Measurements from ENCODE around the gene RPUSD2.
A peak's percentile ranks its signal among the peaks of the same experiment; 100 is the strongest.
"Not testable (repeated sequence)": the region's sequence is repeated elsewhere in the genome, so short reads cannot be mapped to it uniquely, and the experiment has no call there.

The RPUSD2 gene

GRCh38 chr15:40565333-40566238, 3.5 kb upstream of the RPUSD2 start:
- no peak for DNase-seq

- DNase-seq, result no peak
These were observed 2.0 kb upstream of the RPUSD2 start for GRCh38 chr15:40567111-40567510.

- no peak for DNase-seq
These were observed 6.0 kb downstream of the RPUSD2 start for GRCh38 chr15:40575113-40575512.

DNA sequence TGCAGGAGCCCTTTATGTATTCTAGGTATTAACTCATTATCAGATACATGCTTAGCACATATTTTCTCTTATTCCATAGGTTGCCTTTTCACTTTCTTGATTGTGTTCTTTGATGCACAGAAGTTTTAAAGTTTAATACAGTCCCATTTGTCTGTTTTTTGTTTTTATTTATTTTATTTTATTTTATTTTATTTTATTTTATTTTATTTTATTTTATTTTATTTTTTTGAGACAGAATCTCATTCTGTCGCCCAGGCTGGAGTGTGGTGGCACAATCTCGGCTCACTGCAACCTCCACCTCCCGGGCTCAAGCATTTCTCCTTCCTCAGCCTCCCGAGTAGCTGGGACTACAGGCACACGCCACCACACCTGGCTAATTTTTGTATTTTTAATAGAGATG, 7.8 kb downstream of the RPUSD2 start:
- not testable (repeated sequence) for DNase-seq

DNA sequence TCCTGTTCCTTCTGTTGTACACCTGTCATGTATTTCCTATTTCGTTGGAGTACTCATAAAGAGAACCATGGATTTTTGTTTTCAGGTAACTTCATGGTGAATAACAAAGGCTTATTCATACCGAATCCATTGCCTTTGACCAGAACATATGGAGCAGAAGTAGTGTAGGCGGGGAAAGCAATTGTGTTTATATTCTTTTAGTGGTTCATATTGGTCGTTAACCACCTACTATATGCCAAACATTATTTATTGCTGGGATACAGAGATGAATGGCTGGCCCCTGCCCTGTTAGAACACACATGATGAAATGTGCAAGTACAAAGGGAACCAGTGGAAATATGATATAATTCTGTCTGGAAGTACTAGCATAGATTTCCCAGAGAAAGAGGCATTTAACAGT, 9.8 kb downstream of the RPUSD2 start:
- DNase-seq, result no peak

DNA sequence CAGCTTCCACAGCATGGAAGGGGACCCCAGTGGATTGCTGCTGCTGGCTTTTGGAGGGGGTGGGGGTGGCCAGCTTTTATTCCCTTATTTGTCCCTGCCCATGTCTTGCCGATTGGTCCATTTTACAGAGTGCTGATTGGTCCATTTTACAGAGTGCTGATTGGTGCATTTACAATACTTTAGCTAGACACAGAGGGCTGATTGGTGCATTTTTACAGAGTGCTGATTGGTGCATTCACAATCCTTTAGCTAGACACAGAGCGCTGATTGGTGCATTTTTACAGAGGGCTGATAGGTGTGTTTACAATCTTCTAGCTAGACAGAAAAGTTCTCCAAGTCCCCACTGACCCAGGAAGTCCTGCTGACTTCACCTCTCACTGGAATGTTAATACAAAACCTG, 12.7 kb downstream of the RPUSD2 start:
- DNase-seq, result not testable (repeated sequence)

DNA sequence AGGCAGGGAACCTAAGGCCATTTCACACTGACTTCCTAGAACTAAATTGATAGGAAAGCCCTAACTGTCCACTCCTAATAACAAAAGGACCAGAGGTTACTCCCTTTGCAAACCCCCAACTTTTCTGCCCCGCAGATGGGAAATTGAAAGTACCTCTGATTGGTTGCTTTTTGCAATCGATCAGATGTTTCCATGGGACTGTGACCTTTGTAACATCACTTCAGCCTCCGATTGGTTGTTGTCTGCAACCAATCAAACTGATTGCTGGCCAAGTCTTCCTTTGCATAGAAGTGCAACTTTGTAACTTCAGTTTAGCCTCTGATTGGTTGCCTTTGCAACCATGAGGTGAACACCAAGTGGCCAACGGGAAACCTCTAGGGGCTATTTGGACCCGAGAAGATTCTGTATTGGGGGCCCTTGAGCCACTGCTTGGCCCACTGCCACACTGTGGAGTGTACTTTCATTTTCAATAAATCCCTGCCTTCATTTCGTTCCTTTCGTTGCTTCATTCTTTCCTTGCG, 13.7 kb downstream of the RPUSD2 start:
- DNase-seq, result peak; percentile 49

GRCh38 chr15:40584191-40584590, 15.1 kb downstream of the RPUSD2 start:
- DNase-seq, result no peak

- no peak for DNase-seq
These were observed 21.6 kb downstream of the RPUSD2 start for GRCh38 chr15:40590667-40591050.

DNA sequence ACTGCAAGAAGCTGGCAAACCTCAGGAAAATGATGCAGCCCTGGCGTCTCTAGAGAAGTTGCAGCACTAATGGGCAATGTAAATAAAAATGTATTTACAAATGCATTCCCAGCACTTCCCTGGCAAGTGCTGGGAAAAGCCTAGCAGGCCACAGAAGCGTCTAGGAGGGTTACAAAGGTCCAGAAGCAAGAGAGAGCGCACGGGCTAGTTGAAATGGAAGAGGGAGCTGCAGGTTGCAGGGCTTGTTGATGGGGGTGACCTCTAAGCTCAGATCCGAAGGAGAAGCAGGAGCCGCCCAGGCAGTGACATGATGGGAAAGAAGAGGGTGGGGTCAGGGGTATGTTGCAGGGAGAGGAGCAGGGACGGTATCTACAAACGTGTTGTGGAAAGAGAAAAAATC, 22.3 kb downstream of the RPUSD2 start:
- no peak for DNase-seq

DNA sequence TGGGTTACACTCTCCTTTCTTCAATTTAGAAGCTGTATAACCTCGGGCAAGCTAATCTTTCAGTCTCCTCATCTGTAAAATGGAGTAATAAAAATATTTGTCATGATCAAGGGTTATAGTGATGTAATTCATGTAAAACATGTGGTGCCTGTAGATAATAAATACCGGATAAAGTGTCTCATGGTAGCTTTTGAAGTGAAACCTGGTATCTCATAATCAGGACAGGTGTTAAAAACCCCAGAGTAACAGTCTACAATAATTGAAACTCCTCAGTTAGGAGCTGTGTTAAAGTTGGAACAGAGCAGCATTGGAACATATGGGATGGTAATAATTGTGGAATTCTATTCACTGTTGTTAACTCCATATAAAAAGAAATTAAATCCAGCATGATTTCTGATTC, 24.1 kb downstream of the RPUSD2 start:
- no peak for DNase-seq

DNA sequence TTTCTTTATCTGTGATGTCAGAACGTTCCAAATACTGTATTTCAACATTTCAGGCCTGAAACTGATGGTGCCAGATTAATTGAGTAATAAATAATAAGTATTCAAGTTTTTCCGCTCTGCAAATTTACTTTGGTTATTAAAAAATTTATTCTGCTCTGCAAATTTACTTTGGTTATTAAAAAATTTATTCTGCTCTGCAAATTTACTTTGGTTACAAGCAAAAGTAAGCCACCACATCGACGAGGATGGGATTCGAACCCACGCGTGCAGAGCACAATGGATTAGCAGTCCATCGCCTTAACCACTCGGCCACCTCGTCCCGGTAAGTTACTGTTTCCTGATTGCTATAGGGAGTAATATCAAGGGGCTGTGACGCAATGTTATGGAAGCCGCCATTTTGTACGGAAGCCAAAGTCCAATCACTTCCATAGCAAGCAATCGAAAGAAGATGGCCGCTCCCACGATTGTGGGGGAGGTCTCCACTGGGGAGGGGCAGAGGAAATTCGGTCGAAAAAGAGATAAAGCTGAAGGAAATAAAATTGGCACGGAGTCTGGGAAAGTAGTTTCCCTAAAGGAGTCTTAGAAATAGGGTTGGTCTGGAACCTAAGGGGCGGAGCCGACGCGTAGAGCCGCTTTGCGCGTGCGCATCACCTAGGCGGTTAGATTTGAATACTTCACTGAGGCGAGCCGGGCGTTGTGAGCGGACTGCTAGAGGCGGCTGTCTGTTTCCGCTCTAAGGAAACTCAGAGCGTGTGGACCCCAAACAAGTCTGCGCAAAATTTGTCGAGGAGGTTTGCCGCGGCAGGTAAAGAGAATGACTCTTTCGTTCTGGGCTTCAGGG, 24.7 kb downstream of the RPUSD2 start, which contains the start of gene KNL1:
KNL1 (plus strand) TSS at position 662 of the 841 bp plus-strand sequence. CDS start 8,683 bp downstream, outside the sequence.
- DNase-seq, result peak; percentile 93

- no peak for DNase-seq
These were observed 25.3 kb downstream of the RPUSD2 start for GRCh38 chr15:40594429-40594836.

- DNase-seq, result no peak
These were observed 26.1 kb downstream of the RPUSD2 start for GRCh38 chr15:40595219-40595618.

- no peak for DNase-seq
These were observed 26.7 kb downstream of the RPUSD2 start for GRCh38 chr15:40595773-40596172.

DNA sequence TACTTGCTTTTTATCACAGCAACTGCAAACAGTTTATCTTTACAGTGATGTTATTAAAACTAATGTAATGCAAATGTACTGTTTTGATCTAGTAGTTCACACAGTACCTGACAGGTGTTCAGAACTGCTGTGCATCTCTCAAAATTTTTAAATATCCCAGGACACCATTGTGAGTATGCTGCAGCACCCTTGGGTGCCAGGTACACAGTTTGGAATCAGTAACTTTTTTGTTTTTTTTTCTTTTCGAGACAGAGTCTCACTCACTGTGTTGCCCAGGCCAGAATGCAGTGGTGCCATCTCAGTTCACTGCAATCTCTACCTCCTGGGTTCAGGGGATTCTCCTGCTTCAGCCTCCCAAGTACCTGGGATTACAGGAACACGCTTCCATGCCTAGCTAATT, 27.9 kb downstream of the RPUSD2 start:
- DNase-seq, result no peak

- no peak for DNase-seq
These were observed 29.0 kb downstream of the RPUSD2 start for GRCh38 chr15:40598126-40598525.

DNA sequence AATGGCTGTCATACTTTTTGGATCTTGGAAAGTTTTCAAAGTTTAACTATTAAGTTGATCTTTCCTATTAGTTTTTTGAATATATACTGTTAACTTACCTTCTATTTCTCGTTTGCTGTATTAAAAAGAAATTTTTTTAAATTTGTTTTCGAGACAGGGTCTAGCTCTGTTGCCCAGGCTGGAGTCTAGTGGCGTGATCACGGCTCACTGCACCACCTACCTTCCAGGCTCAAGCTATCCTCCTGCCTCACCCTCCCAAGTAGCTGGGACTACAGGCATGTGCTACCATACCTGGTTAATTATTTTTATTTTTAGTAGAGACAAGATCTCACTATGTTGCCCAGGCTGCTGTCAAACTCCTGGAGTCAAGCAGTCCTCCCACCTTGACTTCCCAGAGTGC, 29.6 kb downstream of the RPUSD2 start:
- DNase-seq, result no peak

GRCh38 chr15:40600956-40601355, 31.9 kb downstream of the RPUSD2 start:
- DNase-seq, result no peak

DNA sequence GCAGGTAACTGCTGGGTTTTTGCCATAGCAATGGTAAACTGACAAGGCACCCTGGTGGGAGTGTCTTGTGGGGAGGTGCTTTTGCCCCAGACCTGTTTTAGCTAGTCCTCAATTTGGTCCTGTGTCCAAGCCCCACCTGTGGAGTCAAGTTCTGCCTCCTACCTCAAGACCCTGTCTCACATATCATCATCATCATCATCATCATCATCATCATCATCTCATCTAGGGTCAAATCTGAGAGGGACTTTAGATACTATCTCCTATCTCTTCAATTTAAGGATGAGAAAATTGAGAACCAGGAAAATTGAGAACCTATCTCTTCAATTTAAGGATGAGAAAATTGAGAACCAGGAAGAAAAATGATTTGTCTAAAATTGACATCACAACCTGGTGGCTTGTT, 34.8 kb downstream of the RPUSD2 start:
- no peak for DNase-seq

DNA sequence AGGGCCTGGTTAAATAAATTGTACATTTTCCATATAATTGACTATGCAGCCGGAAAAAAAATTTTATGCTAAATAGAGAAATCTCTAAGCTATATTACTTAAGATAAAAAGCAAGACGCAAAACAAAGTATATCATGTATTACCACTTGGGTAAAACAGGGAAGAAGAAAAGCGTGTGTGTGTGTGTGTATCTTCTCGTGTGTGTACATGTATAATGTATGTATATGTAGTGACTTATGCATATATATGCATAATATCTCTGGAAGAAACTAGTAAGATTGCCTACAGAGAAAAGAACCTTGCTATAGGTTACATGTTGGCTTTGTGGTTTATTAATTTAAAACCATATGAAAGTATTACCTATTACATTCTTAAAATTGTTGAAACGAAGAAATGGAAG, 44.0 kb downstream of the RPUSD2 start:
- DNase-seq, result no peak

DNA sequence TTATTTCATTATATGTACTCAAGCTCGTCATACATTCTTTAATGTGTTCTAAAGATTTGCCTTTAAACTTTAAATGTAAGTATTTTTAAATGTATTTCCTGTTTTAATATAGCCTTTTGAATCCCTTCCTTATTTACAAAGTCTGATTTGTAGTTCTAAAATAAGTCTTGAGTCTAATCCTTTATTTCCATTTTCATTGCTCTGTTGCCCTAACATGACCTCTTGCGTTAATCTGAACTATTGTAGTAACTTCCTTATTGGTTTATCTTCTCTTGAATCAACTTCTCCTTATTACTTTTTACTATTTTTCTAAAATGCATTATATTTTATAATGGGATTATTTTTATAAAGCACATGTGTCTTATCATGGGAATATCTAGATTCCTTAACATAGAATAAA, 48.9 kb downstream of the RPUSD2 start:
- no peak for DNase-seq

- no peak for DNase-seq
These were observed 49.8 kb downstream of the RPUSD2 start for GRCh38 chr15:40618906-40619305.

GRCh38 chr15:40623361-40623760, 54.3 kb downstream of the RPUSD2 start:
- DNase-seq, result no peak

Measured in CD4-positive, alpha-beta T cell treated with Interleukin-15 for 1 hour (primary cell).